ENCODE data around the gene ACAN. TPM values are rescaled to one million over a fixed set of nuclear protein-coding genes. Genes with fewer than 3 reads are reported as not detected.

The ACAN gene
- total and polyA plus RNA-seq, 10 of the 15 experiments (the other 5 are each of a cell fraction or from before 2014, with no cell fraction given): not detected

- H3K4me2 ChIP-seq (ENCODE audit: control insufficient read depth, insufficient read depth): no peak overlapping the region
- in situ Hi-C loops (cut with MboI): no loop called here
- peak; percentile 88 for ATAC-seq
- TF ChIP-seq MEF2B (IDR thresholded peaks at IDR 0.05; ENCODE audit: partially characterized antibody, poor library complexity, severe bottlenecking) (peak; percentile 53), ZNF217 (IDR thresholded peaks at IDR 0.05) (peak; percentile 85), RUNX3 (IDR thresholded peaks at IDR 0.05; ENCODE audit: low read length) (peak; percentile 70), IKZF2 (IDR thresholded peaks at IDR 0.05) (peak; percentile 51 to 81), SKIL (IDR thresholded peaks at IDR 0.05; ENCODE audit: low read depth, poor library complexity, severe bottlenecking) (peak; percentile 33), MEF2A (IDR thresholded peaks at IDR 0.05; ENCODE audit: insufficient read depth, low read depth, low read length) (peak; percentile 19; the same call in 1 of the 2 replicates), MYC (IDR thresholded peaks at IDR 0.05; ENCODE audit: insufficient read depth, insufficient read length, insufficient replicate concordance, low read length, severe bottlenecking) (no peak), NR2F1 (conservative IDR thresholded peaks at IDR 0.05) (peak; percentile 47; the same call in 1 of the 2 replicates), SIX5 (IDR thresholded peaks at IDR 0.05; ENCODE audit: low read depth, low read length, severe bottlenecking) (no peak), IKZF1 (conservative IDR thresholded peaks at IDR 0.05) (peak; percentile 62), PAX5 (IDR thresholded peaks at IDR 0.05; ENCODE audit: borderline replicate concordance, low read depth, low read length) (peak; percentile 77; the same call in 1 of the 2 replicates), TBL1XR1 (IDR thresholded peaks at IDR 0.05; ENCODE audit: low read depth, low read length) (no peak), MTA2 (IDR thresholded peaks at IDR 0.05; ENCODE audit: low read depth) (peak; percentile 84), JUNB (IDR thresholded peaks at IDR 0.05) (peak; percentile 31; the same call in 1 of the 2 replicates), USF2 (IDR thresholded peaks at IDR 0.05; ENCODE audit: borderline replicate concordance, low read depth, low read length) (no peak), POU2F2 (IDR thresholded peaks at IDR 0.05; ENCODE audit: borderline replicate concordance, low read depth, low read length) (peak; percentile 66; the same call in 1 of the 3 replicates), IRF4 (IDR thresholded peaks at IDR 0.05; ENCODE audit: low read depth, low read length) (peak; percentile 58; the same call in 1 of the 2 replicates), DPF2 (IDR thresholded peaks at IDR 0.05) (peak; percentile 53; the same call in 1 of the 2 replicates), ATF2 (IDR thresholded peaks at IDR 0.05; ENCODE audit: low read length) (0 out of 2 replicates have a peak, but pooled peaks have one; percentile 25), BCL11A (IDR thresholded peaks at IDR 0.05; ENCODE audit: low read depth, low read length) (peak; percentile 82), EP300 (IDR thresholded peaks at IDR 0.05; ENCODE audit: borderline replicate concordance in 1 of 2, control insufficient read depth in 1 of 2, low read depth in 2 of 2, low read length in 2 of 2) (peak in 1 of 2 experiments; percentile 50; a peak in 1 of 4 replicates)
These were observed 115.5 kb downstream of the ACAN start for GRCh38 chr15:88918738-88919137.

More at GRCh38 chr15:88918738-88919137, 115.5 kb downstream of the ACAN start:
- peaks cover 0 to 2% of the 10 kb centered on the region in 2 experiments; a peak in 1 of 4 replicates for H3K27me3 ChIP-seq (replicated peaks in 1 of 2; ENCODE audit: control insufficient read depth in 2 of 2, insufficient read depth in 2 of 2, low read length in 1 of 2)
- no TSS peak for BruUV-seq (replicated peaks)
- no peak overlapping the region for H3K27ac ChIP-seq (ENCODE audit: control insufficient read depth, insufficient read depth)
- FAIRE-seq: no peak
- H3K4me3 ChIP-seq: no peak overlapping the region
- H3K36me3 ChIP-seq (ENCODE audit: control insufficient read depth in 2 of 2, insufficient read depth in 2 of 2, low read length in 1 of 2): no peaks in the 10 kb centered on the region
- 21% methylated on average over 4 of the region's 4 CpGs for WGBS (ENCODE audit: insufficient coverage, insufficient replicate concordance, low lambda C conversion rate, missing lambda C conversion rate)
- H4K20me1 ChIP-seq (ENCODE audit: control insufficient read depth, insufficient read depth): no peaks in the 10 kb centered on the region
- peaks cover 8% of the 10 kb centered on the region for H3K4me1 ChIP-seq (ENCODE audit: control insufficient read depth, insufficient read depth, low read length)
- ChIA-PET SMC1A (ENCODE audit: uncharacterized antibody, unreplicated experiment) (no interaction called here), CTCF (interaction anchor here (1.0 kb wide), 1 partner anchor 14 kb away, joined by 4 read pairs; no protein-coding TSS in a partner anchor), RAD21 (ENCODE audit: unreplicated experiment) (no interaction called here), POLR2A (interaction anchor here (0.9 kb wide), 1 partner anchor 11 kb away, joined by 4 read pairs; no protein-coding TSS in a partner anchor)
- no peaks in the 10 kb centered on the region for H3K9me3 ChIP-seq (replicated peaks; ENCODE audit: control insufficient read depth, insufficient read depth, low read length)
- H3K79me2 ChIP-seq (ENCODE audit: control insufficient read depth, insufficient read depth, low read length): no peaks in the 10 kb centered on the region
- intact Hi-C loops (cut with micrococcal nuclease; ENCODE audit: unreplicated experiment): loop anchor here (1.0 to 5.0 kb wide), 2 partner anchors 34 to 64 kb away; no protein-coding TSS in a partner anchor
- H3K9ac ChIP-seq (ENCODE audit: control insufficient read depth, insufficient read depth, low read length): no peak overlapping the region
- DNase-seq (ENCODE audit: low read depth, low spot score): peak; percentile 75
- H2AFZ ChIP-seq (ENCODE audit: control insufficient read depth, low read depth, low read length): no peak overlapping the region

Data from GM12878 (cell line).